ENCODE results near the gene LRP6. TPM values are rescaled to one million over a fixed set of nuclear protein-coding genes. Genes with fewer than 3 reads are reported as not detected.

Gene LRP6
- total and polyA plus RNA-seq, 2 experiments from 2014 or later = 29.1 to 73.8 TPM

GRCh38 chr12:12185414-12185813, 81.4 kb downstream of the LRP6 start:
- Histone ChIP-seq H2AFZ (no peak overlapping the region), H3K9me2 (ENCODE audit: insufficient read depth) (no peaks in the 10 kb centered on the region), H3K4me3 (no peak overlapping the region), H3K4me1 (ENCODE audit: insufficient read depth) (no peaks in the 10 kb centered on the region), H3K27ac (ENCODE audit: low read depth) (peak overlapping the region; percentile 70; the same call in 1 of the 2 replicates), H3K27me3 (ENCODE audit: insufficient read depth) (no peaks in the 10 kb centered on the region), H4K20me1 (replicated peaks; ENCODE audit: insufficient read depth) (peaks cover 8% of the 10 kb centered on the region; the same call in 1 of the 2 replicates), H3K36me3 (ENCODE audit: insufficient read depth) (peaks cover 5% of the 10 kb centered on the region; the same call in 1 of the 2 replicates), H3K79me2 (replicated peaks; ENCODE audit: insufficient read depth) (peaks cover 61% of the 10 kb centered on the region), H3F3A (replicated peaks; ENCODE audit: low read depth) (no peaks in the 10 kb centered on the region), H3K4me2 (no peak overlapping the region)
- DNase-seq (ENCODE audit: low spot score) = no peak
- Mint-ChIP-seq H3K4me3 (no peak overlapping the region), H3K4me1 (peaks cover 3% of the 10 kb centered on the region), H3K9me3 (no peaks in the 10 kb centered on the region), H3K27ac (peak overlapping the region; percentile 60; the same call in 1 of the 2 replicates), H3K36me3 (ENCODE audit: low read depth) (peaks cover 6% of the 10 kb centered on the region; the same call in 2 of the 3 replicates), H3K27me3 (ENCODE audit: insufficient read depth, low read depth, poor library complexity) (peaks cover 2% of the 10 kb centered on the region)
- TF ChIP-seq, protein P1, sequence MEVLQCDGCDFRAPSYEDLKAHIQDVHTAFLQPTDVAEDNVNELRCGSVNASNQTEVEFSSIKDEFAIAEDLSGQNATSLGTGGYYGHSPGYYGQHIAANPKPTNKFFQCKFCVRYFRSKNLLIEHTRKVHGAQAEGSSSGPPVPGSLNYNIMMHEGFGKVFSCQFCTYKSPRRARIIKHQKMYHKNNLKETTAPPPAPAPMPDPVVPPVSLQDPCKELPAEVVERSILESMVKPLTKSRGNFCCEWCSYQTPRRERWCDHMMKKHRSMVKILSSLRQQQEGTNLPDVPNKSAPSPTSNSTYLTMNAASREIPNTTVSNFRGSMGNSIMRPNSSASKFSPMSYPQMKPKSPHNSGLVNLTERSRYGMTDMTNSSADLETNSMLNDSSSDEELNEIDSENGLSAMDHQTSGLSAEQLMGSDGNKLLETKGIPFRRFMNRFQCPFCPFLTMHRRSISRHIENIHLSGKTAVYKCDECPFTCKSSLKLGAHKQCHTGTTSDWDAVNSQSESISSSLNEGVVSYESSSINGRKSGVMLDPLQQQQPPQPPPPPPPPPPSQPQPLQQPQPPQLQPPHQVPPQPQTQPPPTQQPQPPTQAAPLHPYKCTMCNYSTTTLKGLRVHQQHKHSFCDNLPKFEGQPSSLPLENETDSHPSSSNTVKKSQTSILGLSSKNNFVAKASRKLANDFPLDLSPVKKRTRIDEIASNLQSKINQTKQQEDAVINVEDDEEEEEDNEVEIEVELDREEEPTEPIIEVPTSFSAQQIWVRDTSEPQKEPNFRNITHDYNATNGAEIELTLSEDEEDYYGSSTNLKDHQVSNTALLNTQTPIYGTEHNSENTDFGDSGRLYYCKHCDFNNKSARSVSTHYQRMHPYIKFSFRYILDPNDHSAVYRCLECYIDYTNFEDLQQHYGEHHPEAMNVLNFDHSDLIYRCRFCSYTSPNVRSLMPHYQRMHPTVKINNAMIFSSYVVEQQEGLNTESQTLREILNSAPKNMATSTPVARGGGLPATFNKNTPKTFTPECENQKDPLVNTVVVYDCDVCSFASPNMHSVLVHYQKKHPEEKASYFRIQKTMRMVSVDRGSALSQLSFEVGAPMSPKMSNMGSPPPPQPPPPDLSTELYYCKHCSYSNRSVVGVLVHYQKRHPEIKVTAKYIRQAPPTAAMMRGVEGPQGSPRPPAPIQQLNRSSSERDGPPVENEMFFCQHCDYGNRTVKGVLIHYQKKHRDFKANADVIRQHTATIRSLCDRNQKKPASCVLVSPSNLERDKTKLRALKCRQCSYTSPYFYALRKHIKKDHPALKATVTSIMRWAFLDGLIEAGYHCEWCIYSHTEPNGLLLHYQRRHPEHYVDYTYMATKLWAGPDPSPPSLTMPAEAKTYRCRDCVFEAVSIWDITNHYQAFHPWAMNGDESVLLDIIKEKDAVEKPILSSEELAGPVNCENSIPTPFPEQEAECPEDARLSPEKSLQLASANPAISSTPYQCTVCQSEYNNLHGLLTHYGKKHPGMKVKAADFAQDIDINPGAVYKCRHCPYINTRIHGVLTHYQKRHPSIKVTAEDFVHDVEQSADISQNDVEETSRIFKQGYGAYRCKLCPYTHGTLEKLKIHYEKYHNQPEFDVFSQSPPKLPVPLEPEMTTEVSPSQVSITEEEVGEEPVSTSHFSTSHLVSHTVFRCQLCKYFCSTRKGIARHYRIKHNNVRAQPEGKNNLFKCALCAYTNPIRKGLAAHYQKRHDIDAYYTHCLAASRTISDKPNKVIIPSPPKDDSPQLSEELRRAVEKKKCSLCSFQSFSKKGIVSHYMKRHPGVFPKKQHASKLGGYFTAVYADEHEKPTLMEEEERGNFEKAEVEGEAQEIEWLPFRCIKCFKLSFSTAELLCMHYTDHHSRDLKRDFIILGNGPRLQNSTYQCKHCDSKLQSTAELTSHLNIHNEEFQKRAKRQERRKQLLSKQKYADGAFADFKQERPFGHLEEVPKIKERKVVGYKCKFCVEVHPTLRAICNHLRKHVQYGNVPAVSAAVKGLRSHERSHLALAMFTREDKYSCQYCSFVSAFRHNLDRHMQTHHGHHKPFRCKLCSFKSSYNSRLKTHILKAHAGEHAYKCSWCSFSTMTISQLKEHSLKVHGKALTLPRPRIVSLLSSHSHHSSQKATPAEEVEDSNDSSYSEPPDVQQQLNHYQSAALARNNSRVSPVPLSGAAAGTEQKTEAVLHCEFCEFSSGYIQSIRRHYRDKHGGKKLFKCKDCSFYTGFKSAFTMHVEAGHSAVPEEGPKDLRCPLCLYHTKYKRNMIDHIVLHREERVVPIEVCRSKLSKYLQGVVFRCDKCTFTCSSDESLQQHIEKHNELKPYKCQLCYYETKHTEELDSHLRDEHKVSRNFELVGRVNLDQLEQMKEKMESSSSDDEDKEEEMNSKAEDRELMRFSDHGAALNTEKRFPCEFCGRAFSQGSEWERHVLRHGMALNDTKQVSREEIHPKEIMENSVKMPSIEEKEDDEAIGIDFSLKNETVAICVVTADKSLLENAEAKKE (CRISPR knock-in tag; IDR thresholded peaks at IDR 0.05) = no peak
- no peak for TF ChIP-seq ZNF331 (CRISPR knock-in tag; IDR thresholded peaks at IDR 0.05; ENCODE audit: low read depth)
- no peak for TF ChIP-seq STAT1 (IDR thresholded peaks at IDR 0.05; ENCODE audit: unreplicated experiment)
- TF ChIP-seq EZH2phosphoT487 (IDR thresholded peaks at IDR 0.05; ENCODE audit: unreplicated experiment) = no peak
- no peak for TF ChIP-seq ZNF114 (CRISPR knock-in tag; IDR thresholded peaks at IDR 0.05)
- TF ChIP-seq CREB1 (CRISPR knock-in tag; IDR thresholded peaks at IDR 0.05; ENCODE audit: low read depth) = no peak
- ATAC-seq = peak; percentile 32; the same call in 2 of the 3 replicates
